ENCODE data around the gene PSMD9.

GRCh38 chr12:121934309-121934664, 45.7 kb downstream of the PSMD9 start:
- no peak for TF ChIP-seq EP300 (IDR thresholded peaks at IDR 0.05)
- no peak for TF ChIP-seq POLR2AphosphoS5 (IDR thresholded peaks at IDR 0.05)
- TF ChIP-seq POLR2A (IDR thresholded peaks at IDR 0.05) = no peak
